OCI-LY7 (cell line): ENCODE data around the gene CD52. TPM values are rescaled to one million over a fixed set of nuclear protein-coding genes. Genes with fewer than 3 reads are reported as not detected.

ENCODE experiments used
- BruUV-seq: library from RNA; stranded (reverse); fragments of 400-500 nt; replicated peaks from 2 replicates; lab custom pipeline; 2021; lab: Mats Ljungman, UMichigan
- CTCF ChIA-PET: fragments of 300-600 bp; sonication (Branson Sonifier 250); formaldehyde crosslinking; loops from one replicate; lab custom pipeline; 2022; ENCODE audit warnings: antibody characterized with exemption; ENCODE audit not compliant: unreplicated experiment; lab: Charles Lee
- POLR2A ChIA-PET: fragments of 300-600 bp; sonication (Branson Sonifier 250); formaldehyde crosslinking; loops from one replicate; lab custom pipeline; 2022; ENCODE audit warnings: antibody characterized with exemption; lab: Charles Lee
- DNase-seq: peaks from one replicate; pipeline ENCODE4 v3.0.0-alpha.2; 2015; ENCODE audit warnings: low spot score
- H2AFZ ChIP-seq: fragments of 200-600 bp; sonication (generic), shearing (Covaris generic); 2 replicates; pipeline ENCODE4 v1.6.1; 2014; ENCODE audit warnings: mild to moderate bottlenecking, antibody characterized with exemption, low read length, moderate library complexity
- H3K27ac ChIP-seq: fragments of 200-600 bp; sonication (generic); 2 replicates; pipeline ENCODE4 v1.5.1; 2014; ENCODE audit warnings: mixed run types, low read depth, mild to moderate bottlenecking, moderate library complexity, low read length, inconsistent platforms; ENCODE audit not compliant: poor library complexity, severe bottlenecking
- H3K36me3 ChIP-seq: fragments of 200-600 bp; sonication (generic); 2 replicates; pipeline ENCODE4 v1.6.1; 2014; ENCODE audit warnings: mild to moderate bottlenecking, antibody characterized with exemption, low read length, moderate library complexity, mixed read lengths; ENCODE audit not compliant: insufficient read depth
- H3K4me1 ChIP-seq: fragments of 200-600 bp; sonication (generic); 2 replicates; pipeline ENCODE4 v1.5.1; 2014; ENCODE audit warnings: mild to moderate bottlenecking, low read length; ENCODE audit not compliant: insufficient read depth, poor library complexity, severe bottlenecking
- H3K4me2 ChIP-seq: fragments of 200-600 bp; sonication (generic); 2 replicates; pipeline ENCODE4 v1.6.1; 2014; ENCODE audit warnings: mild to moderate bottlenecking, low read length
- H3K4me3 ChIP-seq: fragments of 200-600 bp; sonication (generic); 2 replicates; pipeline ENCODE4 v1.5.1; 2014; ENCODE audit warnings: mild to moderate bottlenecking, low read depth, low read length; ENCODE audit not compliant: poor library complexity, severe bottlenecking
- H3K79me2 ChIP-seq: fragments of 200-600 bp; sonication (generic); 2 replicates; pipeline ENCODE4 v1.6.1; 2016; ENCODE audit warnings: low read depth, mild to moderate bottlenecking, low read length, moderate library complexity, mixed read lengths; ENCODE audit not compliant: insufficient read depth
- H3K9me2 ChIP-seq: fragments of 200-600 bp; sonication (generic); 2 replicates; pipeline ENCODE4 v1.6.1; 2016; ENCODE audit warnings: mild to moderate bottlenecking, low read length, mixed read lengths; ENCODE audit not compliant: insufficient read depth
- H3K9me3 ChIP-seq: fragments of 200-600 bp; sonication (generic); 2 replicates; pipeline ENCODE4 v1.6.1; 2014; ENCODE audit warnings: mild to moderate bottlenecking, mixed run types, low read length, mixed read lengths
- H4K20me1 ChIP-seq: fragments of 200-600 bp; sonication (generic); 2 replicates; pipeline ENCODE4 v1.6.1; 2014; ENCODE audit warnings: mild to moderate bottlenecking, antibody characterized with exemption, low read length, moderate library complexity, mixed read lengths; ENCODE audit not compliant: insufficient read depth
- CTCF ChIP-seq: fragments of 200-600 bp; sonication (generic); conservative IDR thresholded peaks from 2 replicates; pipeline ENCODE4 v1.5.1; 2014; ENCODE audit warnings: mild to moderate bottlenecking, antibody characterized with exemption, low read length, moderate library complexity, mixed read lengths
- EZH2phosphoT487 ChIP-seq: fragments of 200-600 bp; sonication (generic); IDR thresholded peaks from 2 replicates; pipeline ENCODE4 v1.6.1; 2018; ENCODE audit warnings: low read depth, borderline replicate concordance, mild to moderate bottlenecking, mixed run types, antibody characterized with exemption, low read length, moderate library complexity, mixed read lengths
- intact Hi-C: fragments of 100-400 bp; cut with micrococcal nuclease; formaldehyde crosslinking; loops from one replicate; pipeline ENCODE4 v1.10.0; 2022; ENCODE audit not compliant: unreplicated experiment
- total RNA-seq, 2 experiments: library from RNA; depleted of rRNA in 1 of 2; stranded (reverse); fragments of >200 nt in 1 of 2; shearing (Covaris generic) in 1 of 2; gene quantifications; 2 replicates each; pipeline ENCODE4 v1.2.3, GENCODE V29; 2014 to 2022

The CD52 gene
- total RNA-seq, 2 experiments from 2014 or later = 470 to 769 TPM

DNA sequence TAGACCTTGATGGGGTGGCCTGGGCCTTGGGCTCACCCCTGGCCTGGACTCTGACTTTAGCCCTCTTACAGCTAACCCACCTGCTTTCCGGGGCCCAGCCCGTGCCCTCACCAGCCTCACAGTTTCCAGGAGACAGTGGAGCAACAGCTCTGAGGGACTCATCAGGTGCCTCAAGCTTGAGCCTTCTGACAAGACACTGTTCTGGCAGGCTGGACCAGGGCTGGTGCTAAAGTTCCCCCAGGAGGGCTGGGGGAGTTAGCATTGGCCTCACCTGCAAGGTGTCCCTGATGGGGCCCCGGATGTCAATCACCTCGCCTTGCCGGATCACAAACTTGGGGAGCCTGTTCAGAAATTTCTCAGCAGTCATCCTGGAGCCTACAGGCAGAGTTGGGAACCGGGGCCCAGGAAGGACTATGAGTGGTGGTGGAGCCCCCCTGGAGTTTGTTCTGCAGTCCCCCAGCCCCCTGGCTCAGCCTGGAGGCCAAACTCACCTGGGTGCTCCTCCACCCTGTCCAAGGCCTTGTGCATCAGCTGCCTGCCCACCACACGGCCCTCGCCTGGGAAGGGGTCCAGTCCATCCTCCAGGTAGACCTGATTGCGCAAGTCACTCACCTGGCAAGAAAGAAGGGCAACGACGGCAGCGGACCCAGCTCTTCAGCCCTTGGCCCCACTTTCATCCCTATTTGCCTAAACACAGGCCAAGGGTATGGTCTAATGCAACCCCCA lies 33.7 kb upstream of the CD52 start:
- POLR2A ChIA-PET = interaction anchor here (1.1 to 11.0 kb wide), 2 partner anchors 21 to 34 kb away, joined by 4 to 273 read pairs; partner anchors contain the start of gene CD52

DNA sequence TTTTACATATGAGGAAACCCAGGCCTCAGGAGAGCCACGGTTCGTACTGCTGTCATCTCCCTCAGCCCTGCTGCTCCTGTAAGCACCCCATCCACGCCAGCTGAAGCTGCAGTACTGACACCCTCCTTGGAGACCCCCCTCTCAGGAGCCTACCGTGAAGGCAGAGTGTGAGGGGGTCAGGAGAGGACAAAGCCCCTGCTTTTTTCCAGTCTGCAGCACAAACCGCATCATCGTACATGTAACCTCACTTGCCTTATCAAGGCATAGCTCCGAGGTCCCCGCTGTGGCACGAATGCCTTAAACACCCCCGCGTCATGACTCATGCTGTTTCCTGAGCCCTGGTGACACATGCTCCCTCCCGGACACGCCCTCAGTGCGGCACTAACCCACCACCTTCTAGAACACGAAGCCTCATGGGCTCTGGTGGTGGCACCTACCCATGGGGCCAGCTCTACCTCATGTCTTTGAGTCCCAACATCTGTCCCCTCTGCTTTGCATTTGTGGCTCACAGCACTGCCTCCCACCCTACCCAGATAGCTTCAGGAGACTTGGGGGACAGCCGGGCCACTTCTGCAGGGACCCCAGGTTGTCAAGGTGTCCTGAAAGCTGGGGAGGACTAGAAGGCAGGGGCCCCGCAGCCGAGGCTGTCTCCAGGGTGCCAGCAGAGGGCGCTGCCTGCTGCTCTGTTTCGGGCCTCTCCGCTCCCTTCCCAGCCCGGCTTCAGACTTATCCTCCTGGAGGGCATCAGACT lies 33.0 kb upstream of the CD52 start:
- intact Hi-C loops = loop anchor here (1.0 to 5.0 kb wide), 4 partner anchors 37 to 188 kb away; partner anchors contain the start of gene HMGN2
- Histone ChIP-seq H3K4me3 (no peak overlapping the region), H3K4me1 (peaks cover 62% of the 10 kb centered on the region), H3K79me2 (no peaks in the 10 kb centered on the region), H3K27ac (peak overlapping the region; percentile 98), H4K20me1 (no peaks in the 10 kb centered on the region), H3K36me3 (peaks cover 27% of the 10 kb centered on the region; the same call in 1 of the 2 replicates), H3K4me2 (peak overlapping the region; percentile 81), H3K9me2 (no peaks in the 10 kb centered on the region), H2AFZ (no peak overlapping the region), H3K9me3 (no peaks in the 10 kb centered on the region)
- ChIA-PET CTCF (interaction anchor here (0.5 to 2.5 kb wide), 6 partner anchors 9 to 80 kb away, joined by 3 to 37 read pairs (median 6); partner anchors contain the start of gene CD52), POLR2A (interaction anchor here (1.1 to 11.0 kb wide), 3 partner anchors 20 to 34 kb away, joined by 4 to 273 read pairs (median 7); partner anchors contain the start of gene CD52)
- peak; percentile 83 for DNase-seq
- TSS peak; percentile 57 for BruUV-seq
- TF ChIP-seq CTCF (peak; percentile 97), EZH2phosphoT487 (no peak)

More for the DNA sequence above, 33.7 kb upstream of the CD52 start:
- intact Hi-C loops = no loop called here
- no peak for TF ChIP-seq EZH2phosphoT487
- TF ChIP-seq CTCF = no peak
- BruUV-seq = no TSS peak
- H3K36me3 ChIP-seq = peaks cover 31% of the 10 kb centered on the region; the same call in 1 of the 2 replicates
- no peaks in the 10 kb centered on the region for H4K20me1 ChIP-seq
- no peaks in the 10 kb centered on the region for H3K9me2 ChIP-seq
- DNase-seq = no peak
- no peak overlapping the region for H3K27ac ChIP-seq
- no peak overlapping the region for H3K4me2 ChIP-seq
- H2AFZ ChIP-seq = no peak overlapping the region
- no peaks in the 10 kb centered on the region for H3K9me3 ChIP-seq
- H3K79me2 ChIP-seq = no peaks in the 10 kb centered on the region
- H3K4me3 ChIP-seq = no peak overlapping the region
- CTCF ChIA-PET = interaction anchor here (1.7 to 2.5 kb wide), 2 partner anchors 36 to 39 kb away, joined by 5 to 37 read pairs; no protein-coding TSS in a partner anchor
- peaks cover 59% of the 10 kb centered on the region for H3K4me1 ChIP-seq
